PFSK-1 (cell line): ENCODE data around the gene IER5.

Experiments
- FOXP2 ChIP-seq: optimal IDR thresholded peaks from 2 replicates; pipeline ENCODE3; 2011; ENCODE audit warnings: borderline replicate concordance, control low read depth, inconsistent platforms; ENCODE audit not compliant: insufficient read depth; ENCODE audit errors: extremely low read length, extremely low read depth
- POLR2AphosphoS5 ChIP-seq: IDR thresholded peaks from 2 replicates; pipeline ENCODE4 v1.6.1; 2012; ENCODE audit warnings: low read depth, mild to moderate bottlenecking, control low read depth, low read length, moderate library complexity
- SIN3A ChIP-seq: IDR thresholded peaks from 2 replicates; pipeline ENCODE4 v1.6.1; 2012; ENCODE audit warnings: mild to moderate bottlenecking, low read length, moderate library complexity, borderline replicate concordance; ENCODE audit not compliant: insufficient read depth
- TAF1 ChIP-seq: IDR thresholded peaks from 2 replicates; pipeline ENCODE4 v1.6.1; 2012; ENCODE audit warnings: low read length, control low read depth, borderline replicate concordance; ENCODE audit not compliant: insufficient read depth
- TF ChIP-seq, protein P1 (sequence below), 2 experiments: IDR thresholded peaks; 2 replicates each; pipeline versions ENCODE4 v1.6.1 to v1.8.0; 2011 to 2012; ENCODE audit warnings: low read depth in 2 of 2, low read length in 2 of 2, control low read depth in 1 of 2, inconsistent platforms in 1 of 2, mild to moderate bottlenecking in 1 of 2, moderate library complexity in 1 of 2; ENCODE audit not compliant: insufficient read depth in 1 of 2

The IER5 gene

DNA sequence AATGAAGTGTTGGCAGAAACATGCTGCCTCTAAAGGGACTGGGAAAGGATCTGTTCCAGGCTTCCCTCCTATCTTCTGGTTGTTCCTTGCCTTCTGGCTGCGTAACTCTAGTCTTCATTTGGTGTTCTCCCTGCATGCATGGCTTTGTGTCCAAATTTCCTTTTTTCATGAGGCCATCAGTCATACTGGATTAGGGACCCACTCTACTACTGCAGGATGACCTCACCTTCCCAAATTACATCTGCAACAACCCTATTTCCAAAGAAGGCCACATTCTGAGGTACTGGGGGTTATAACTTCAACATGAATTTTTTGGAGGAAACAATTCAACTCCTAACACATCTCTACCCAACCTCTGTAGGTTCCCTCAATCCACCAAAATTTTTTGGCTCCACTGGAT, 28.4 kb upstream of the IER5 start:
- TF ChIP-seq SIN3A: no peak

DNA sequence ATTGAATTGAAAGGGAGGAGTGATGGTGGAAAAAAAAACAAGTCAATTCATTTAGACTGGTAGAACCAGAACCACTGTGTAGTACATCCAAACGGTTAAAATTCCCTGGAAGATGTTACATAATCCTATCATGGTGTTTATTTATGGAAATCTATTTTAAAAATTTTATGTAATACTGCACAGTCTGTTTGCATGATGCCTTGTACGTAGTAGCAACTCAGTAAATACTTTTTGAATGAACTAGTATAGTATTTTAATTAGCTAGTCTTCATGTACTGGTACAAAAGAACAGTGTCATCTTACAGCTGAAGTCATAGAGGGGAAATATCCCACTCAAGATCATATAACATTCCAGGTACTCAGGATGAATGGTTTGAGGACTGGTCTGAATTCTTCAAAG, 27.0 kb upstream of the IER5 start:
- TF ChIP-seq POLR2AphosphoS5: no peak
- no peak for TF ChIP-seq TAF1
- TF ChIP-seq, protein P1, sequence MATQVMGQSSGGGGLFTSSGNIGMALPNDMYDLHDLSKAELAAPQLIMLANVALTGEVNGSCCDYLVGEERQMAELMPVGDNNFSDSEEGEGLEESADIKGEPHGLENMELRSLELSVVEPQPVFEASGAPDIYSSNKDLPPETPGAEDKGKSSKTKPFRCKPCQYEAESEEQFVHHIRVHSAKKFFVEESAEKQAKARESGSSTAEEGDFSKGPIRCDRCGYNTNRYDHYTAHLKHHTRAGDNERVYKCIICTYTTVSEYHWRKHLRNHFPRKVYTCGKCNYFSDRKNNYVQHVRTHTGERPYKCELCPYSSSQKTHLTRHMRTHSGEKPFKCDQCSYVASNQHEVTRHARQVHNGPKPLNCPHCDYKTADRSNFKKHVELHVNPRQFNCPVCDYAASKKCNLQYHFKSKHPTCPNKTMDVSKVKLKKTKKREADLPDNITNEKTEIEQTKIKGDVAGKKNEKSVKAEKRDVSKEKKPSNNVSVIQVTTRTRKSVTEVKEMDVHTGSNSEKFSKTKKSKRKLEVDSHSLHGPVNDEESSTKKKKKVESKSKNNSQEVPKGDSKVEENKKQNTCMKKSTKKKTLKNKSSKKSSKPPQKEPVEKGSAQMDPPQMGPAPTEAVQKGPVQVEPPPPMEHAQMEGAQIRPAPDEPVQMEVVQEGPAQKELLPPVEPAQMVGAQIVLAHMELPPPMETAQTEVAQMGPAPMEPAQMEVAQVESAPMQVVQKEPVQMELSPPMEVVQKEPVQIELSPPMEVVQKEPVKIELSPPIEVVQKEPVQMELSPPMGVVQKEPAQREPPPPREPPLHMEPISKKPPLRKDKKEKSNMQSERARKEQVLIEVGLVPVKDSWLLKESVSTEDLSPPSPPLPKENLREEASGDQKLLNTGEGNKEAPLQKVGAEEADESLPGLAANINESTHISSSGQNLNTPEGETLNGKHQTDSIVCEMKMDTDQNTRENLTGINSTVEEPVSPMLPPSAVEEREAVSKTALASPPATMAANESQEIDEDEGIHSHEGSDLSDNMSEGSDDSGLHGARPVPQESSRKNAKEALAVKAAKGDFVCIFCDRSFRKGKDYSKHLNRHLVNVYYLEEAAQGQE (IDR thresholded peaks at IDR 0.05; ENCODE audit: insufficient read depth in 1 of 2, low read depth in 2 of 2, low read length in 2 of 2): no peak
- TF ChIP-seq SIN3A: no peak
- no peak for TF ChIP-seq FOXP2

GRCh38 chr1:181061891-181062835, 26.3 kb upstream of the IER5 start:
- TF ChIP-seq SIN3A: no peak
- TF ChIP-seq, protein P1 (IDR thresholded peaks at IDR 0.05; ENCODE audit: insufficient read depth in 1 of 2, low read depth in 2 of 2, low read length in 2 of 2): no peak

DNA sequence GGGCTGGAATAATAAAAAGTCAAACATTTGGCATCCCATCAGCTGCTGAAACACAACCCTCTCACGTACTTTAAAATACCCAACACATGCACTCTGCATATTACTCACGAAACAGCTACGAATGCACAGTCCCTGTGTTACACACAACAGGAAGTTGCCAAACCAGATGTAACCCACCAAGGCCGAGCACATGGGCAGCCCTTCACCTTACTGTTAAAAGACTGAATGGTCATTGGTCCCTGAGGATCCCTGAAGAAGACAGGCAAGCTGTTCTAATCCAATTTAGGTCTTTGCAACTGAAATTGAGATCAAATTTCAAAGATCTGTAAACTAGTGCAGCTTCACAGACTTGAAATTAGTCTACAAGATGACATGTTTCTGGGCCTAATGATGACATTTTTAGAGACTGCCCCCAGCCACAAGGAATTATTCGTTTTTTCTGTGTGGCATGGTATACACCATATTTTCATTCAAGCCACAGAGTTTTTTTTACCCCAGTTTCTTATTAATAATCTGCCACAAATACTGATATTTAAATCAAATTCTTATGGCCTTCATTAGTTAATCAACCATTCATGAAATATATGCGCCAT, 25.6 kb upstream of the IER5 start:
- TF ChIP-seq TAF1: no peak
- TF ChIP-seq, protein P1 (IDR thresholded peaks at IDR 0.05; ENCODE audit: insufficient read depth in 1 of 2, low read depth in 2 of 2, low read length in 2 of 2): no peak
- TF ChIP-seq POLR2AphosphoS5: no peak

DNA sequence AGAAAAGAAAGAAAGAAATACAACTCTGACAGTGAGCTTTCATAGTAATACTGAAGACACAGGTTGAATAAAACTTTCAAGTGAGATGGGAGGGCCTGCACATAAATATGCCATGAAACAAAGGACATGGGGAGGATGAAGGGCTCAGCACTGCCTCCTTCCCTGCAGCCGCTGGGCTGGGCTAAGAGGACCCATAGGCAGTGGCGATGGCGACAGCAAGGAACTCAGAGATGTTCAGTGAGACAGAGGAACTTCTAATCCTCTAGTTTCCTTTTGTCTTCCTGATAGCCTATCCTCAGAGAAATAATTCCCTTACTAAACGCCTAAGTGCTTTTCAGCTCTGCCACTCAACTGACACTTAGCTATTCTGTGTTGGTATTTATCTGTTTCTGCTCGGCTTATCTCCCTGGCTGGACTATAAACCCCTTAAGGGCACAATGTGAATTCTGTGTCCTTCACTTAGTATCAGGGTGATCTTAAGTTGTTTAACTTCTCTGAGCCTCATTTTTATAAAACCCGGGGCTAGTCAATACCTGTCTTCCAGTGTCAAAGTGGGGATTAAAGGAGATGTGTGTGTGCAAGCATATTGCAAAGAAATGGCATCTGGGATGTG, 24.4 kb upstream of the IER5 start:
- no peak for TF ChIP-seq SIN3A
- TF ChIP-seq FOXP2: no peak
- TF ChIP-seq, protein P1 (IDR thresholded peaks at IDR 0.05; ENCODE audit: insufficient read depth in 1 of 2, low read depth in 2 of 2, low read length in 2 of 2): no peak
- no peak for TF ChIP-seq TAF1
- TF ChIP-seq POLR2AphosphoS5: no peak
